K562 (cell line): ENCODE measurements around the gene SF3B4. TPM values are rescaled to one million over a fixed set of nuclear protein-coding genes. Genes with fewer than 3 reads are reported as not detected.

Source experiments
- AFF1 ChIP-seq, 2 experiments: fragments of 450-650 bp; IDR thresholded peaks; 2 replicates each; pipeline ENCODE4 v1.6.1; 2018; ENCODE audit warnings: mild to moderate bottlenecking in 2 of 2, low read depth in 1 of 2; ENCODE audit not compliant: partially characterized antibody in 2 of 2
- FOXJ2 ChIP-seq: fragments of 200-800 bp; sonication (Bioruptor generic); IDR thresholded peaks from 2 replicates; pipeline ENCODE4 v1.6.1; 2016; ENCODE audit warnings: missing genetic modification characterization, missing compliant biosample characterization
- GMEB1 ChIP-seq: fragments of 250-450 bp; sonication (Bioruptor Pico); IDR thresholded peaks from 2 replicates; pipeline ENCODE4 v1.4.0; 2020; ENCODE audit warnings: mild to moderate bottlenecking
- GTF2A2 ChIP-seq: IDR thresholded peaks from 2 replicates; pipeline ENCODE4 v1.6.1; 2016; ENCODE audit warnings: mild to moderate bottlenecking, missing genetic modification characterization, missing compliant biosample characterization
- HMBOX1 ChIP-seq: sonication (generic); IDR thresholded peaks from 2 replicates; pipeline ENCODE4 v1.6.1; 2016
- MECOM ChIP-seq: fragments of 250-450 bp; sonication (Bioruptor Pico); IDR thresholded peaks from 2 replicates; pipeline ENCODE4 v1.8.0; 2022; ENCODE audit warnings: inconsistent platforms
- SIX5 ChIP-seq, 2 experiments: IDR thresholded peaks; 2 replicates each; pipeline ENCODE4 v1.6.1; 2011; ENCODE audit warnings: low read length in 2 of 2, borderline replicate concordance in 1 of 2, low read depth in 1 of 2, mild to moderate bottlenecking in 1 of 2, moderate library complexity in 1 of 2; ENCODE audit not compliant: insufficient read depth in 1 of 2
- THAP7 ChIP-seq: fragments of 250-450 bp; sonication (Bioruptor Pico); IDR thresholded peaks from 2 replicates; pipeline ENCODE4 v1.5.0; 2021
- XRCC4 ChIP-seq: IDR thresholded peaks from one replicate; pipeline ENCODE4 v1.6.1; 2011; ENCODE audit not compliant: insufficient read depth, insufficient read length; ENCODE audit errors: extremely low read depth
- ZFP36 ChIP-seq: fragments of 150-350 bp; IDR thresholded peaks from 2 replicates; pipeline ENCODE4 v1.6.1; 2018; ENCODE audit warnings: low read length, low read depth; ENCODE audit not compliant: partially characterized antibody
- ZKSCAN8 ChIP-seq: fragments of 200-800 bp; sonication (Bioruptor generic); IDR thresholded peaks from 2 replicates; pipeline ENCODE4 v1.6.1; 2016; ENCODE audit warnings: missing genetic modification characterization, missing compliant biosample characterization
- ZNF143 ChIP-seq: sonication (generic); formaldehyde crosslinking; IDR thresholded peaks from 2 replicates; pipeline ENCODE4 v1.9.0; 2022; ENCODE audit warnings: mild to moderate bottlenecking, missing genetic modification reagents
- ZNF449 ChIP-seq: fragments of 250-450 bp; sonication (Bioruptor Pico); IDR thresholded peaks from 2 replicates; pipeline ENCODE4 v1.8.0; 2022; ENCODE audit warnings: moderate library complexity, mild to moderate bottlenecking, inconsistent platforms
- ZNF639 ChIP-seq, 2 experiments: fragments of 200-800 bp in 1 of 2; sonication (Bioruptor generic) in 1 of 2; sonication (generic) in 1 of 2; formaldehyde crosslinking in 1 of 2; IDR thresholded peaks in 1 of 2; conservative IDR thresholded peaks in 1 of 2; 2 replicates each; pipeline versions ENCODE4 v1.5.0 to v1.6.1; 2016 to 2020; ENCODE audit warnings: missing compliant biosample characterization in 1 of 2, missing genetic modification characterization in 1 of 2, missing genetic modification reagents in 1 of 2
- ZNF707 ChIP-seq: fragments of 250-450 bp; sonication (Bioruptor Pico); conservative IDR thresholded peaks from 2 replicates; pipeline ENCODE4 v1.8.0; 2022; ENCODE audit warnings: inconsistent platforms, mild to moderate bottlenecking, moderate library complexity
- polyA plus RNA-seq, 8 experiments: library from polyadenylated mRNA; depleted of rRNA in 4 of 8; stranded (reverse) in 5 of 8; unstranded in 3 of 8; fragments of >200 nt; fragmentation: Nextera tagmentation in 2 of 8; fragmentation: Illumina TruSeq in 1 of 8; extraction: Ambion mirVana in 2 of 8; extraction: Trizol in 1 of 8; gene quantifications; 2 replicates each; pipeline versions ENCODE4 v1.2.1 to v1.2.3, GENCODE V29; 2011 to 2014; ENCODE audit warnings: inconsistent platforms in 1 of 8, missing spikeins in 1 of 8
- total RNA-seq, 7 experiments: library from RNA; depleted of rRNA in 6 of 7; stranded (reverse); fragments of >200 nt in 6 of 7; fragmentation: Illumina TruSeq in 2 of 7; extraction: Trizol in 2 of 7; gene quantifications; 2 replicates each; pipeline versions ENCODE4 v1.2.1 to v1.2.3, GENCODE V29; 2011 to 2021; ENCODE audit warnings: low replicate concordance in 1 of 7

Gene SF3B4
- total and polyA plus RNA-seq, 9 of the 15 experiments (the other 6 are each of a cell fraction or from before 2014, with no cell fraction given), result 3.0 to 88.0 (median 26.1) TPM

- TF ChIP-seq AFF1 (IDR thresholded peaks at IDR 0.05; ENCODE audit: low read depth in 1 of 2, partially characterized antibody in 2 of 2) (peak in 1 of 2 experiments; percentile 87), XRCC4 (no peak), GMEB1 (CRISPR knock-in tag) (no peak), ZNF639 (CRISPR knock-in tag; conservative IDR thresholded peaks at IDR 0.05 in 1 of 2, IDR thresholded peaks at IDR 0.05 in 1 of 2) (no peak), SIX5 (IDR thresholded peaks at IDR 0.05; ENCODE audit: borderline replicate concordance in 1 of 2, insufficient read depth in 1 of 2, low read depth in 1 of 2, low read length in 2 of 2) (peak; percentile 58 to 61; a peak in 3 of 4 replicates), ZFP36 (no peak), ZNF449 (no peak), ZKSCAN8 (no peak), MECOM (CRISPR knock-in tag) (no peak), ZNF143 (CRISPR knock-in tag) (peak; percentile 68), FOXJ2 (tag) (no peak), GTF2A2 (tag) (no peak), HMBOX1 (no peak), ZNF707 (CRISPR knock-in tag) (no peak), THAP7 (CRISPR knock-in tag) (no peak)
These were observed 27.9 kb downstream of the SF3B4 start, which contains the start of gene BOLA1 (continued) for GRCh38 chr1:149899460-149900284.
